GM08714 (cell line): Measurements from ENCODE around the gene SLC48A1.

Source experiments
- H3K4me3 ChIP-seq: fragments of 200-500 bp; sonication (Bioruptor generic); 2 replicates; pipeline ENCODE4 v1.5.1; 2014; ENCODE audit warnings: mild to moderate bottlenecking, low read length, inconsistent platforms
- ZNF274 ChIP-seq: IDR thresholded peaks from 2 replicates; pipeline ENCODE4 v1.6.1; 2012; ENCODE audit warnings: mild to moderate bottlenecking, low read depth, low read length

The SLC48A1 gene

DNA sequence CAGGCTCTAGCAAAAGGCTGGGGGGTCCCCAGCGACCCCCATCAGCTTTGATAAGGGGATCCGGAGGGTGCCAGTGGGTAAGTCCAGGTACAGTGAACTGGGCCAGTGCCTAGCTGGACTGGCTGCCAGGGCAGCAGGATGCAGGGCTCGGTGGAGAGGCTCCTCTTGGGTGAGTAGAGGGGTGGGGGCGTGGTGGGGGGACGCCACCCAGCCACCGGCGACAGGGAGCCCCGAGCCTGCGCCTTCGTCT lies 14.5 kb upstream of the SLC48A1 start:
- H3K4me3 ChIP-seq, result peak overlapping the region; percentile 47; the same call in 1 of the 2 replicates
- no peak for TF ChIP-seq ZNF274

DNA sequence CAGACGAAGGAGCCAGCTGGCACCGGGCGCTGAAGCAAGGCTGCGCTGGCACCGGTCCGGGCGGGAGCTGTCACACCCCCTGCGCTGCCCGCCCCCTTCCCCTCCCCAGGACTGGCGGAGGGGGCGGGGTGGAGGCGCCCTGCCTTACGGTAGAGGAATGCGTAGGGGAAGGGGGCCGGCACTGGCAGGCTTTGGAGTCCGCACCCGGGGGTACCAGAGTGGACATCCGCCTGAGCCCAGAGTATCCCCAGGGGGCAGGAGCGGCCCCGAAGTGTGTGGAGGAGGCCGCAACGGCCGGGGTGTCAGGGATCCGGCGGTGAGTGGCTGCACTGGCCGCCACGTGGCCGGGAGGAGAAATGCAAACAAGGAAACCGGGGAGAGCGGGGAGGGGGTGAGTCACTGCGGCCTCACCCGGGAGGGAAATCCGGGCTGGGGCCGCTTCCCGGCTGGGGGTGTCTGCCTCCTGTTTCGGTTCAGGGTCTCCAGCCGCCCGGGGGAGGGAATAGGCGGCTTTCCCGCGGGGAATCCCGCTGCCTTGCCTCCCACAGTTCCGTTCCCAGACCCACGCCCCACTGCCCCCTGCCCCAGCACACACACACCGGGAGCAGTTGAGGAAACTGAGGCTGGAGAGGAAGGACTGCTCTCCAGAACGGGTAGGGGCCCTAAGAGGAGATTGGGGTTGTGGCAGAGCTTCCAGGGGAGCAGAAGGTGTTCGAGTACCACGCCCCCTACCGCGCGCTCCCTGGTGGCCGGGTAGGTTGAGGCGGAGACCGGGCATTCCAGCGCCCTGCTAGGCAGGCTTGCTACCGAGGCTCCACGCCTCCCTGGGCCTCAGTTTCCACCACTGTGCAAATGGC lies 14.0 kb upstream of the SLC48A1 start, which contains the start of gene RAPGEF3:
Gene RAPGEF3 (minus strand): TSS at position 47 of the 857 bp plus-strand sequence. CDS start 324 bp downstream, outside the sequence.
- peak within 1 kb of the TSS; percentile 47; the same call in 1 of the 2 replicates for H3K4me3 ChIP-seq
- no peak for TF ChIP-seq ZNF274

DNA sequence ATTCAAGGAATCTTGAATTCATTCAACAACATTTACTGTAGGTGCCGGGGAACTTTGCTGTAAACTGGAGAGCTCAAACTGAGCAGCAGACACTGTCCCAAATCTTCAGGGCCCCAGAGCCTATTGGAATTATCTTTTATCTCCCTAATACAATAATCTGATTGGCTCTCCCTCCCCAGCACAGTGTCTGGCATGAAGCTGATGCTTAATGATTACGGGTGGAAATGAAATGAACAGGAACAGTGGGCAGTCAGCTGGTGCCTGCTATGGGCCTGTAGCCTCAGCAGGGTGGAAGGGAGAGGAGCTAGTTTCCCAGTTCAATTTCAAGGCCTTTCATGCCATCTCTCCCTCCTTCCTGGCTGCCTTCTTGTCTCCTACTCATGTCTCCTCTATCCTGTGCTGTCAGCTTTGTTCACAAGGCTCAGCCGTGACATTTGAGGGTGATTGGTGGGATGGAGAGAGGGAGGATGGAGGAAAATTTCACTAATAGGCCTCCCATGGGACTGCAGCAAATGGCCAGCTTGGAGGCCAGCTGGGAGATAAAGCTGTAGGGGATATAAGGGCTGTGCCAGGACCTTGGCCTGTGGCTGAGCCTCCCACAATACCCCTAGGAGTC lies 10.1 kb upstream of the SLC48A1 start:
- no peak overlapping the region for H3K4me3 ChIP-seq

DNA sequence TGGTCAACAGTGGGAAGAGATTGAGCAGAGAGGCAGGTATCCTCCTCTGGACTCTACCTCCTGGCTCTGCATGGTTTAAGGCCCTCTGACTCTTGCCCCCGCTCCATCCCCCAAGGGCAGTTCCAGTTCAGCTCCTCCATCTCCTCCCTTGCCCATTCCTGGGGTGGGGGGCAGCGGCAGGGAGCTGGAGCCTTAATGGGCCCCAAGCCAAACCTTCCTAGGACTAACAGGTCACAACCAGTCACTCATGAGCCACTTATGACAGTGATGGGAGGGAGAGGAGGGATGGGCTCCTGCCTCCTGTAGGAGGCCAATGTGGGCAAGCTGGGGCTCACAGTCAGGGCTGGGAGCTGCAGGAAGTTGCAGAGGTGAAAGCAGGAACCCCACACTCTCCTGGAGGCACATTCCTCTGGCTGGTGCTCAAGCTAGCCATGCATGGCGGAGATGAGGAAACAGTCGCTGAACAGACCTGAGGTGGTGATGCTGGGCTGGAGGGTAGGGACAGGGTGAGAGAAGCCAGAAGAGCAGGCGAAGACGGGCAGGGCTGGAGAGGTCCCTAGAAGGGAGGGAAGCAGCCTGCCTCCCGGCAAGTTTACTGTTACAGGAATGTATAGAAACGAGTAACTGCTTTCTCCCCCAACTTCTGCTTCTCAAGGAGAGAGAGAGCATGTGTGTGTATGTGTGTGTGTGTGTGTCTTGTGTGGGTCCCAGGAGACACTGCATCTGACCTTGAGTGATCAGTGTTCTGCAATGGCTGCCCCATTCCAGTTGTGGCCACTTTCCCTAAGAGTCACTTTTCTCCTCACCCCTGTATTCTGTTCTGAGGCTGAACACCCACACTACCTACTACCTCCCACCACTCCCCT lies 9.3 kb upstream of the SLC48A1 start:
- no peak for TF ChIP-seq ZNF274
- H3K4me3 ChIP-seq, result no peak overlapping the region

More for the DNA sequence above, 10.1 kb upstream of the SLC48A1 start:
- no peak for TF ChIP-seq ZNF274

DNA sequence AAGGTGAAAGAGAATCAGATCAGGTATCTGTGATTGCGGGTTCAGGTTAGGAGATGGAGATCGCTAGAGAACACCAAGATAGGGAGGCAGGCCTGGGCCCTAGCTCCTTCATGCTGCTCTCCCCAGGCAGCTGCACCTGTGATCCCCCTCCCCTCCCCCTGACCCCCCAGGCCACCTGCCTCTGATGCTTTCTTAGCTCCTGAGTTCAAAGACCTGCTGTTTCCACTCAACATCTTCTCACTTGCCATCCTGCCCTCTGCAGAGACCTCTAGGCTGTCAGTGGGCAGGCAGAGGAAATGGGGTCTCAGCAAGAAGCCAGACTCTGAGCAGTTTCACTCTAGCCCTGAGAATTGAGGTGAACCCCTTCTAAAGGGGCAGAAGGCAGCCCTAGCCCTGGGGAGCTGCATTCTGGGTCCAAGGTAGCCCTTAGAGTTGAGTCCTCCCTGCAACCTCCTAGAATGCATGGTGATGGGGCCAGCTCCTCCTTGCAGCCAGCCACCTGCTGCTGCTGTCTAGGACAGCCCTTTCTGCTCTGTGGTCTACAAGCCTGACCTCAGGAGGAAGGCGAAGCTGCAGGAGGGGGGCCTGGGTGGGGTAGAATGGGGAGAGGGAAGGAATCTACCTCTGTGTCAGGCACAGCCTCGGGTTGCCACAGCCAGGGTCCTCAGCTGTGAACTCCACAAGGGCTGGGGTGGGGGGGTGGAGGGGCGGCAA lies 6.4 kb upstream of the SLC48A1 start:
- TF ChIP-seq ZNF274, result no peak
- no peak overlapping the region for H3K4me3 ChIP-seq

DNA sequence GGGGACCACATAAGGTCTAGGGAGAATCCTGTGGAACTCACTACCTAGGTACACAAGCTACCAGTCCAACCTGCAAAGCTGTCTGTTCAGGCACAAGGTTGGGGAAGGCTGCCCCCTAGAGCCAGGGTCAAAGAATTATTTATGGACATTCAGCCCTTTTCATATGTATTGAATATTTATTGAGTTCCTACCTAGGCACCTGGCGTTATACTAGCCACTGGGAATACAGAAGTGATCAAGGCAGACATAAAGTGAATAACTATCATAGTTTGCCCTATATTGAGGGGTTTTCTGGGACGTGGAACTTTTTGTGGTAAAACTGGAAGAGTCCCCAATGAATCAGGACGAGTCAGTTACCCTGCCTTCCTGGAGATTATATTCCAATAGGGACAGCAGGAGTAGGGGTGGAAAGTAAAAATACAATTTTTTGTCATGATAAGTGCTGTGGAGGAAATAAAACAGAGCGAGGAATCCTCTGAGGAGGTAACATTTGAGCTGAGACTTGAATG lies 5.8 kb upstream of the SLC48A1 start:
- H3K4me3 ChIP-seq, result no peak overlapping the region
- no peak for TF ChIP-seq ZNF274

DNA sequence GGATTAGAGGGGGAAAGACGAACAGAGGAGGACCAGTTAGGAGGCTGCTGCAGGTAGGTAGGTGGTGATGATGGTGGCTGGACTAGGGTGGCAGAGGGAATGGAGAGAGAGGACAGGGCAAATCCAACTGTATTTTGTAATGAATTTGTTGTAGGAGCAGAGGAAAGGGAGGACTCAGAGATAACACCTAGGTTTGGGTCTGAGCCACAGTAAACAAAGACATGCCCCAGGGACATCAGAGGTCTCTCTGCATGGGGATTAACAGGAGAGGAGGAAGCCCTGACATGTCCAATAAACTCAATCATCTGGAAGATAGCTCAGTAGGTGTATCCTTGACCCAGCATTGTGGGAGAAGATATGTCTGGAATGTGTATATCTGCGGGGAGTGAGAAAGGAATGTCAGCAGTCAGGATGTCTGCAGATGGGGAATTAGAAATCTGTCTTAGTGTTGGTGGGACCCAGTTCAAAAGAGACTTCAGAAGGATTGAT lies 4.7 kb upstream of the SLC48A1 start:
- H3K4me3 ChIP-seq, result no peak overlapping the region
- TF ChIP-seq ZNF274, result no peak

DNA sequence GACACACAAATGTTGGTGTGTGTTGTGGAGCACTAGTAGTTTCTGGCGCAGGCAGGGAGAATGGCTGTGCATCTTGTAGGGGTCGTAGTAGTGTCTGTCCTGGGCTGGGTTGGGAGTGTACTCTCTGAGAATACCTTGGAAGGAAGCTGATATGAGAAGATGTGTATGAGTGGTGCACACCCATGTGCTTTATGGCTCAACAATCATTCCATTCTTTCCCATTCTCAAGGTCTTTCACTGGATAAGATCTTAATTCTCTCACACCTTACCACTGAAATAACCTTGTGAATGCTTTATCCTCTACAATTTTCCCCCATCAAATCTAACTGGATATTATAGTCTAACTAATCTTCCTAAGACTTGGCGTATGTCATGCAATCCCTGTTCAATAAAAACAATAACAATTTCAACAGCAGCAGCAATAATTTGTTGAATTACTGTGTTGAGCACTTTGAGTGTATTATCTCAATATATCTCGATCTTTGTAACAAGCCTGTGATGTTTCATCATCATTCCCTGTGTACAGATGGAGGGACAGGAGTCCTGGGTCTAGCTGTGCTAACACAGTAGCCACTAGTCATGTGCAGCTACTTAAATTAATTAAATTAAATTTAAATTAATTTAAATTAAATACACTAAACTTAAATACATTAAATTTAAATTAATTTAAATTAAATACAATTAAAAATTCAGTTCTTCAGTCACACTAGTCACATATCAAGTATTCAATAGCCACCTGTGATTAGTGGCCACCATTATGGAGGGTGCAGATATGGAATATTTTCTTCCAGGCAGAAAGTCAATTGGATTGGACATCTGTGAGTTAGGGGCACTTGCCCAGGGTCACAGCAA lies 3.6 kb upstream of the SLC48A1 start:
- TF ChIP-seq ZNF274, result no peak
- H3K4me3 ChIP-seq, result no peak overlapping the region

DNA sequence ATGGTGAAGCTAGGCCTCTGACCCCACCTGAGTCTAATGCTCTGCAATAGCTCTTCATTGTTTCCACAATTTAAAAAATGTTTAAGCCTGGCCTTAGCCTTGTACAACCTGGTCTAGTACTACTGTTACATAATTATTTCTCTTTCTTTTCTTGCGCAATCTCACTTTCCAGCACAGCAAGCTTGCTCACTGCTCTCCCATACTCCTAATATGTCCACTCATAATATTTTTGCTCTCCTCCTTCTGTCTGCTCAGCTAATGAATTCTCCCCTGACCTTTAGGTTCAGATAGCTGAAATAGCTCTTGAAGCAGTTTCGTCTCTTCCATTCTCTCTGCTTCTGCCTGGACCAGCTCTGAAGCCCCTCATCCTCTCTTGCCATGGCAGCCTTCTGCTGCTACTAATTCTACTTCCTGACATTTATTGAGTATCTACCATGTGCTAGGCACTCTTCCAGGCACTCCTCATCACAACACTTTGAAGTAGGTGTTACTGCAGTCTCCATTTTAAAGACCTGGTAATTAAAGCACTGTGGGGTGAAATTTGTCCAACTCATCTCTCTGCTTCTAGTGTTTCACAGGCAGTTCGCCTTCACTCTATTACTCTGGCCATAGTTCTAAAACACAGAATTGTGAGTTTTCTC lies 2.8 kb upstream of the SLC48A1 start:
- H3K4me3 ChIP-seq, result no peak overlapping the region
- no peak for TF ChIP-seq ZNF274

DNA sequence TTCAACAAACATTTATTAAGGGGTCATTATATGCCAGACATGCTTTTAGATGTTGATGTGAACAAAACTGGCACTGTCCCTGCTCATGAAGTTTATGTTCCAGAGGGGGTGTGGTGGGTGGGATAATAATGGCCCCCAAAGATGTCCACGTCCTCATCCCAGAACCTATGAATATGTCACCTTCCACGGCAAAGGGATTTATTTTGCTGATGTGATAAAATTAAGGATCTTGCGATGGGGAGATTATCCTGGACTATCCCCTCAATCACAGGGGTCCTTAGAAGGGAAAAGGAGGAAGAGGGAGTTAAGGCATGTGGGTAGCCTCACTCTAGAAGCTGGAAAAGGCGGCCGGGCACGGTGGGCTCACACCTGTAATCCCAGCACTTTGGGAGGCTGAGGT lies 1.7 kb upstream of the SLC48A1 start:
- H3K4me3 ChIP-seq, result no peak overlapping the region
- no peak for TF ChIP-seq ZNF274

DNA sequence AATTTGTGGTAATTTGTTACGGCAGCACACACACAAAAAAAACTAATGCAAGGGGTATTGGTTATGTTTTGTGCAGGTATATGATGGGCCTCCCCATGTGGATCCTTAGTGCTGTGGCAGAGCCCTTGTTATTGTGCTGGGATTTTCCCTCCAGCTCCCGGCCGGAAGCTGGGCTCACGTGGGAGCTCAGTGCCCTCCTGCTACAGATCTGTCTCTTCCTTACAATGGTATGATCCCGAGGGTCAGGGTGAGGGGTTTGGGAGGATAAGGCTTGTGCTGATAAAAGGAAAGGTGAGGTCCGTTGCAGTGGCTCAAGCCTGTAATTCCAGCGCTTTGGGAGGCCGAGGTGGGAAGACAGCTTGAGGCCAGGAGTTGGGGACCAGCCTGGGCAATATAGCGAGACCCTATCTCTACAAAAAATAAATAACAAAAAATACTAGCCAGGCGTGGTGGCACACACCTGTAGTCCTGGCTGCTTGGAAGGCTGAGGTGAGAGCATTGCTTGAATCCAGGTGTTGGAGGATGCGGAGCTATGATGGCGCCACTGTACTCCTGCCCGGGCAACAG lies 861 bp upstream of the SLC48A1 start:
- TF ChIP-seq ZNF274, result no peak
- no peak overlapping the region for H3K4me3 ChIP-seq

DNA sequence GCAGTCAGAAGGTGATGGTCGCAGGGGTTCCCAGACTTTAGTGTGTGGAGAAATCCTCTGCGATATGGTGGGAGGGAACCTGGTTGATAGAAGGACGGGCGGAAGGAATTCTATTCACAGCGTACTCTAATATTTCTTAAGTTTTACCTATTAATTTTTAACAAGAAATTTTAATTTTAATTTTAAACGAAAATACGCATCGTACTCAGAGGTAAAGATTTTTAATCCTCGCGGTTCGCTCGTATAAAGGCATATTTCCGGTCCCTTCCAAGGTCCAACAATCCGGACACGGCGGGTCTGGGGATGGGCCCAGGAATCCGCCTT lies 338 bp upstream of the SLC48A1 start:
- peak overlapping the region; percentile 51; the same call in 1 of the 2 replicates for H3K4me3 ChIP-seq
- TF ChIP-seq ZNF274, result no peak
